ENCODE measurements around the gene MAD1L1. TPM values are rescaled to one million over a fixed set of nuclear protein-coding genes. Genes with fewer than 3 reads are reported as not detected.

Gene MAD1L1
- total RNA-seq, 1 donor from 2014 or later, result 32.3 TPM

DNA sequence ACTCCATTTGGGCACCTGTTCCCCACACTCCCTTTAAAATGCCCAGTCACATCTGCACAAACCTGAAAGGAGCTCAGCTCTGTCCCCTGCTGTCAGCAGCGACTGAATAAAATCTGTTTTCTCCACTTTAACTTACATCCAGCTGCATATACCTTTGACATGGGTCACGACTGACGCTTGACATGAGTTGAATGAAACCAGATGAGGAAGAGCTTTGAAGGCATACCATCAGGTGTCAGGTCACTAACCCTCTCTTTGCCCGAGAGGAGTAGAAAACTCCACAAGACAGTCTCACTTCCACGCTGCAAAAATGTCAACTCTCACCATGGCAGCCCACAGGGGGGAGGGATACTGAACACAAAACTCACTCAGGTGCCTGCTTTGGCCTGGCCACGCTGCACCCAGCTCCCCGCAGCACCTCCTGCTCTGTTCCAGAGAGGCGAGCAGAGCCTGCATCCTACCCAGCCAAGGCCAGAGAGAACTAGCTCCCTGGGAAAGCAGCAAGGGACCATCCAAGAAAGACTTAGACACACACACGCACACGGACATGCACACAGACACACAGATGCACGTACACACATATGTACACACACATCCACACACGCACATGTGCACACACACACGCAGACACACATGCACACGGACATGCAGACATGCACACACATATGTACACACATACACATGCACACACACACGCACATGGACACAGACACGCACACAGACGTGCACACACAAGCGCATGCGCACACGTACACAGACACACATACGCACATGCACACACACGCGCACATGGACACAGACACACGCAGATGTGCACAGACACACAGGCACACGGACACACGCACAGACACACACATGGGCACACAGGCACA, 191.0 kb downstream of the MAD1L1 start:
- Histone ChIP-seq H3K36me3 (ENCODE audit: insufficient read depth, low read length) (no peaks in the 10 kb centered on the region), H3K79me2 (ENCODE audit: insufficient read depth, low read length) (no peaks in the 10 kb centered on the region), H3K9ac (ENCODE audit: low read length) (no peak overlapping the region), H3K27me3 (ENCODE audit: insufficient read depth, low read length) (no peaks in the 10 kb centered on the region), H3K4me1 (ENCODE audit: insufficient read depth, low read length) (peaks cover 2% of the 10 kb centered on the region), H3K4me2 (ENCODE audit: low read length) (no peak overlapping the region), H3K9me3 (ENCODE audit: insufficient read depth, low read depth, low read length) (no peaks in the 10 kb centered on the region), H2AFZ (ENCODE audit: low read depth, low read length) (no peak overlapping the region), H3K27ac (ENCODE audit: low read depth, low read length) (no peak overlapping the region), H4K20me1 (ENCODE audit: insufficient read depth, low read length) (peaks cover 21% of the 10 kb centered on the region), H3K4me3 (ENCODE audit: insufficient read depth, low read depth, low read length) (no peak overlapping the region)
- Mint-ChIP-seq H3K36me3 (ENCODE audit: low read depth, unreplicated experiment) (peaks cover 36% of the 10 kb centered on the region), H3K27me3 (ENCODE audit: low read depth, unreplicated experiment) (no peaks in the 10 kb centered on the region), H3K27ac (ENCODE audit: unreplicated experiment) (no peak overlapping the region), H3K4me3 (ENCODE audit: unreplicated experiment) (no peak overlapping the region), H3K9me3 (ENCODE audit: unreplicated experiment) (peaks cover 4% of the 10 kb centered on the region), H3K4me1 (ENCODE audit: low read depth, unreplicated experiment) (no peaks in the 10 kb centered on the region)
- DNase-seq (ENCODE audit: low read depth), result no peak
- TF ChIP-seq EZH2 (IDR thresholded peaks at IDR 0.05; ENCODE audit: insufficient read depth, low read length), result no peak
- TF ChIP-seq, protein P1, sequence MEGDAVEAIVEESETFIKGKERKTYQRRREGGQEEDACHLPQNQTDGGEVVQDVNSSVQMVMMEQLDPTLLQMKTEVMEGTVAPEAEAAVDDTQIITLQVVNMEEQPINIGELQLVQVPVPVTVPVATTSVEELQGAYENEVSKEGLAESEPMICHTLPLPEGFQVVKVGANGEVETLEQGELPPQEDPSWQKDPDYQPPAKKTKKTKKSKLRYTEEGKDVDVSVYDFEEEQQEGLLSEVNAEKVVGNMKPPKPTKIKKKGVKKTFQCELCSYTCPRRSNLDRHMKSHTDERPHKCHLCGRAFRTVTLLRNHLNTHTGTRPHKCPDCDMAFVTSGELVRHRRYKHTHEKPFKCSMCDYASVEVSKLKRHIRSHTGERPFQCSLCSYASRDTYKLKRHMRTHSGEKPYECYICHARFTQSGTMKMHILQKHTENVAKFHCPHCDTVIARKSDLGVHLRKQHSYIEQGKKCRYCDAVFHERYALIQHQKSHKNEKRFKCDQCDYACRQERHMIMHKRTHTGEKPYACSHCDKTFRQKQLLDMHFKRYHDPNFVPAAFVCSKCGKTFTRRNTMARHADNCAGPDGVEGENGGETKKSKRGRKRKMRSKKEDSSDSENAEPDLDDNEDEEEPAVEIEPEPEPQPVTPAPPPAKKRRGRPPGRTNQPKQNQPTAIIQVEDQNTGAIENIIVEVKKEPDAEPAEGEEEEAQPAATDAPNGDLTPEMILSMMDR (IDR thresholded peaks at IDR 0.05; ENCODE audit: insufficient read depth, low read depth, low read length), result no peak
- FAIRE-seq, result no peak

DNA sequence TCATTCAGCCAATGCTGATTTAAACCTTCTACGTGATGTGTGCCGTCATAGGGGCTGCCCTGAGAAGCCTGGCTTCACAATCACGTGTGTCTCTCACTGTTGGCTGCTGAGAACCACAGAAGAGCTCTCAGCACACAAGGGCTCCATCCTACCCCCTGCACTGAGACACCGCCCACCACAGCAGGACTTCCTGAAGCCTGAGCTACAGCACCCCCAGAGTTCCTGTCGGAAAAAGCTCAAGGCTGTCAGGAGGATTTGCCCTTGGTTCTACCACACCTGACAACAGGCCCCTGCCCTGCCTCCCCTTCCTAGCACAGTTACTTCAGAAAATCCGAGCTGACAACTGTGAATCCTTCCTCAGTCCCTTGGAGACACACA, 191.9 kb downstream of the MAD1L1 start:
- H2AFZ ChIP-seq (ENCODE audit: low read depth, low read length), result no peak overlapping the region
- H3K9ac ChIP-seq (ENCODE audit: low read length), result no peak overlapping the region
- H3K27me3 ChIP-seq (ENCODE audit: insufficient read depth, low read length), result no peaks in the 10 kb centered on the region
- H4K20me1 ChIP-seq (ENCODE audit: insufficient read depth, low read length), result peaks cover 21% of the 10 kb centered on the region
- H3K9me3 ChIP-seq (ENCODE audit: insufficient read depth, low read depth, low read length), result no peaks in the 10 kb centered on the region
- Mint-ChIP-seq H3K27me3 (ENCODE audit: low read depth, unreplicated experiment) (no peaks in the 10 kb centered on the region), H3K27ac (ENCODE audit: unreplicated experiment) (no peak overlapping the region), H3K36me3 (ENCODE audit: low read depth, unreplicated experiment) (peaks cover 37% of the 10 kb centered on the region), H3K9me3 (ENCODE audit: unreplicated experiment) (peaks cover 4% of the 10 kb centered on the region), H3K4me3 (ENCODE audit: unreplicated experiment) (no peak overlapping the region), H3K4me1 (ENCODE audit: low read depth, unreplicated experiment) (no peaks in the 10 kb centered on the region)
- H3K4me3 ChIP-seq (ENCODE audit: insufficient read depth, low read depth, low read length), result no peak overlapping the region
- DNase-seq (ENCODE audit: low read depth) (no peak), FAIRE-seq (no peak)
- H3K79me2 ChIP-seq (ENCODE audit: insufficient read depth, low read length), result no peaks in the 10 kb centered on the region
- no peak overlapping the region for H3K4me2 ChIP-seq (ENCODE audit: low read length)
- H3K27ac ChIP-seq (ENCODE audit: low read depth, low read length), result no peak overlapping the region
- no peaks in the 10 kb centered on the region for H3K36me3 ChIP-seq (ENCODE audit: insufficient read depth, low read length)
- TF ChIP-seq EZH2 (IDR thresholded peaks at IDR 0.05; ENCODE audit: insufficient read depth, low read length), result no peak
- TF ChIP-seq, protein P1 (IDR thresholded peaks at IDR 0.05; ENCODE audit: insufficient read depth, low read depth, low read length), result no peak
- peaks cover 2% of the 10 kb centered on the region for H3K4me1 ChIP-seq (ENCODE audit: insufficient read depth, low read length)
